Naive thymus-derived CD4-positive, alpha-beta T cell (primary cell): Measurements from ENCODE around the gene ATF7. TPM values are rescaled to one million over a fixed set of nuclear protein-coding genes. Genes with fewer than 3 reads are reported as not detected.

Source experiments
- ATAC-seq: fragments of 150-1000 bp; cut with Tn5 transposase; 2 replicates; pipeline ENCODE4 v1.10.0; 2021; ENCODE audit warnings: mild to moderate bottlenecking, moderate library complexity
- CTCF ChIA-PET: fragments of 350-600 bp; sonication (Branson Sonifier 250); formaldehyde crosslinking; loops from one replicate; lab custom pipeline; 2021; ENCODE audit warnings: antibody characterized with exemption; lab: Charles Lee
- POLR2A ChIA-PET: fragments of 350-600 bp; sonication (Branson Sonifier 250); formaldehyde crosslinking; loops from one replicate; lab custom pipeline; 2021; ENCODE audit warnings: antibody characterized with exemption, inconsistent platforms; lab: Charles Lee
- DNase-seq, 9 donors: peaks; one replicate each; pipeline versions ENCODE4 v3.0.0 to v3.0.0-alpha.2; 2020 to 2022; ENCODE audit warnings: mixed read lengths in 1 of 9
- H3K27ac ChIP-seq: one replicate; pipeline ENCODE4 v1.7.0; 2013; ENCODE audit warnings: mild to moderate bottlenecking, low read depth, low read length, moderate library complexity
- H3K27me3 ChIP-seq, 2 donors: one replicate each; pipeline ENCODE4 v1.7.0; 2013; ENCODE audit warnings: low read length in 2 of 2, mild to moderate bottlenecking in 2 of 2, moderate library complexity in 2 of 2; ENCODE audit not compliant: control insufficient read depth in 2 of 2, insufficient read depth in 2 of 2
- H3K36me3 ChIP-seq, 3 experiments: 1 replicate in 2 of 3; 2 replicates in 1 of 3; pipeline ENCODE4 v1.7.0; 2013; ENCODE audit warnings: low read length in 3 of 3, mild to moderate bottlenecking in 3 of 3, moderate library complexity in 1 of 3; ENCODE audit not compliant: insufficient read depth in 3 of 3, control insufficient read depth in 2 of 3
- H3K4me1 ChIP-seq, 2 donors: one replicate each; pipeline ENCODE4 v1.7.0; 2013; ENCODE audit warnings: low read length in 2 of 2, mild to moderate bottlenecking in 2 of 2, moderate library complexity in 1 of 2; ENCODE audit not compliant: control insufficient read depth in 2 of 2, insufficient read depth in 2 of 2
- H3K4me3 ChIP-seq: 2 replicates; pipeline ENCODE4 v1.7.0; 2013; ENCODE audit warnings: mild to moderate bottlenecking, low read length
- H3K9me3 ChIP-seq, 3 experiments: 1 replicate in 2 of 3; 2 replicates in 1 of 3; pipeline ENCODE4 v1.7.0; 2013; ENCODE audit warnings: low read length in 3 of 3; ENCODE audit not compliant: control insufficient read depth in 2 of 3
- H3K27ac Mint-ChIP-seq, 9 donors: one replicate each; pipeline ENCODE4 v1.8.0; 2020 to 2022; ENCODE audit warnings: mixed read lengths in 9 of 9, mild to moderate bottlenecking in 8 of 9, moderate library complexity in 5 of 9, inconsistent platforms in 2 of 9
- H3K27me3 Mint-ChIP-seq, 5 donors: one replicate each; pipeline ENCODE4 v1.8.0; 2021 to 2022; ENCODE audit warnings: mixed read lengths in 5 of 5, mild to moderate bottlenecking in 1 of 5
- H3K36me3 Mint-ChIP-seq, 5 donors: one replicate each; pipeline ENCODE4 v1.8.0; 2020 to 2022; ENCODE audit warnings: mixed read lengths in 5 of 5, mild to moderate bottlenecking in 3 of 5, inconsistent platforms in 1 of 5
- H3K4me1 Mint-ChIP-seq, 7 donors: one replicate each; pipeline ENCODE4 v1.8.0; 2020 to 2022; ENCODE audit warnings: mixed read lengths in 7 of 7, mild to moderate bottlenecking in 3 of 7, inconsistent platforms in 1 of 7
- H3K4me3 Mint-ChIP-seq, 10 donors: one replicate each; pipeline ENCODE4 v1.8.0; 2020 to 2022; ENCODE audit warnings: mild to moderate bottlenecking in 10 of 10, mixed read lengths in 10 of 10, moderate library complexity in 6 of 10, inconsistent platforms in 2 of 10
- H3K9me3 Mint-ChIP-seq, 11 donors: one replicate each; pipeline ENCODE4 v1.8.0; 2020 to 2022; ENCODE audit warnings: mixed read lengths in 11 of 11, mild to moderate bottlenecking in 4 of 11, inconsistent platforms in 1 of 11, moderate library complexity in 1 of 11
- intact Hi-C, 2 donors: fragments of 100-400 bp; cut with micrococcal nuclease; formaldehyde crosslinking; loops; one replicate each; pipeline ENCODE4 v1.15.1; 2023
- polyA plus RNA-seq, 2 donors: library from polyadenylated mRNA; unstranded; fragments of 300-500 nt; fragmentation: Illumina TruSeq; gene quantifications; one replicate each; pipeline ENCODE4 v1.2.3, GENCODE V29; 2021
- total RNA-seq, 6 experiments: library from RNA in 5 of 6; stranded (reverse) in 5 of 6; gene quantifications; 1 replicate in 5 of 6; 2 replicates in 1 of 6; pipeline ENCODE4 v1.2.3 and lab custom pipeline; 2021 to 2026

ATF7 gene
- total and polyA plus RNA-seq, 7 experiments from 2014 or later: 14.5 to 39.5 (median 29.7) TPM

DNA sequence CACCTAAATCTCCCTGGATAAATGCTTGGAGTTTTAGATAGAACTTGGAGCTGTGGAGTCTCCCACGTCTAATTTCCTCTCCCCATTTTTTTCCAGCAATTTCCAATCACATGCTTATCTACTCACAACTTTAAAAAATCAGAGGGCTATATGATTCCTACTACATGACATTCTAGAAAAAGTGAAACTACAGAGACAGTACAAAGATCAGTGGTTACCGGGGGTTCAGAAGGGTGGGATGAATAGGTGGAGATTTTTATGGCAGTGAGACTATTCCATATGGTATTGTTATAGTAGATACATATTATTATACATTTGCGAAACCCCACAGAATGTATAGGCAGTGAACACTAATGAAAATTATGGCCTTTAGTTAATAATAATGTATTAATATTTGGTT, 35.5 kb downstream of the ATF7 start:
- DNase-seq (no peak), ATAC-seq (no peak)
- Mint-ChIP-seq H3K27me3 (no peaks in the 10 kb centered on the region), H3K27ac (no peak overlapping the region), H3K4me1 (peaks cover 15 to 68% (median 49%) of the 10 kb centered on the region in 7 donors), H3K9me3 (peaks cover 0 to 1% (median 0%) of the 10 kb centered on the region in 11 donors), H3K4me3 (peak overlapping the region in 1 of 10 donors; percentile 38), H3K36me3 (peaks cover 0 to 26% (median 3%) of the 10 kb centered on the region in 5 donors)
- H3K4me1 ChIP-seq: peaks cover 0 to 5% of the 10 kb centered on the region in 2 donors
- CTCF ChIA-PET: no interaction called here
- peaks cover 0 to 2% (median 0%) of the 10 kb centered on the region in 3 experiments for H3K36me3 ChIP-seq
- no peaks in the 10 kb centered on the region for H3K27me3 ChIP-seq
- POLR2A ChIA-PET: interaction anchor here (0.7 kb wide), 1 partner anchor 14 kb away, joined by 4 read pairs; no protein-coding TSS in a partner anchor
- H3K9me3 ChIP-seq: no peaks in the 10 kb centered on the region
- H3K27ac ChIP-seq: no peak overlapping the region
- no peak overlapping the region for H3K4me3 ChIP-seq
- intact Hi-C loops: no loop called here

DNA sequence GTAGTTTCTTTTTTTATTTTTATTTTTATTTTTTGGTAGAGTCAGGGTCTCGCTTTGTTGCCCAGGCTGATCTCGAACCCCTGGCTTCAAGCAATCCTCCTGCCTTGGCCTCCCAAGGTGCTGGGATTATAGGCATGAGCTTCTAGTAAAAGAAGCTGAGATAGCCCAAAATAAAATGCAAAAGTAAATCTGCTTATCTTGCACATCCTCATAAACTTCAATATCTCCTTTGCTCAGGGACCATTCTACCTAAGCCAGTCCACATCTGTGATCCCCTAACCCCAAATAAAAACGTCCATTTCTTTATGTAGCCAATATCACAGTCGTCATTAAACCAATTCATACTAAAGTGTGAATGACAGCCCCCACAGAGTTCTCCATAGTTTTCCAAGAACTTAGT, 36.3 kb downstream of the ATF7 start:
- peaks cover 0 to 1% (median 0%) of the 10 kb centered on the region in 11 donors for H3K9me3 Mint-ChIP-seq

DNA sequence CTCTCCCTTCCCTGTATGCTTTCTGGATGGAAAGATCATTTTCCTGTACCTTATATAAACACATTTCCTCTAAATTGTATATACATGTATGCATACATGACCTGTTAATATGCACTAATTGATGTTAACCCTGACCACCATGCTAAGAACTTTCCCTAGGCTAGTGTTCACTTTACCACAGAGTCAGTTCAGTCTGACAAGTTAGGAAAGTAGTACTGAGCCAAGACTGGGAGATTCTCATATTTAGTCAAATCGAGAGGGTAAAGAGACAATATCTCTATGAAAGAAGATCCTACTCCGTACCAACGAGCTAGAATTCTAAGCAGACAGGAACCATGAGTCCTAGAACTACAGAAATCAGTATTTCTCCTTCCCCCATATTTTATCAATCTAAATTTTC, 36.8 kb downstream of the ATF7 start:
- DNase-seq: no peak
- POLR2A ChIA-PET: no interaction called here
- Mint-ChIP-seq H3K36me3 (peaks cover 0 to 29% (median 7%) of the 10 kb centered on the region in 5 donors), H3K27ac (peak overlapping the region in 1 of 9 donors; percentile 11), H3K4me1 (peaks cover 10 to 72% (median 47%) of the 10 kb centered on the region in 7 donors), H3K9me3 (peaks cover 0 to 1% (median 0%) of the 10 kb centered on the region in 11 donors), H3K4me3 (no peak overlapping the region), H3K27me3 (no peaks in the 10 kb centered on the region)
- intact Hi-C loops: no loop called here
- ATAC-seq: no peak
- H3K4me1 ChIP-seq: peaks cover 0 to 5% of the 10 kb centered on the region in 2 donors
- no peak overlapping the region for H3K4me3 ChIP-seq
- H3K9me3 ChIP-seq: no peaks in the 10 kb centered on the region
- H3K27me3 ChIP-seq: no peaks in the 10 kb centered on the region
- peaks cover 0 to 4% (median 0%) of the 10 kb centered on the region in 3 experiments for H3K36me3 ChIP-seq
- CTCF ChIA-PET: interaction anchor here (0.5 kb wide), 1 partner anchor 116 kb away, joined by 5 read pairs; no protein-coding TSS in a partner anchor
- H3K27ac ChIP-seq: no peak overlapping the region

More for the DNA sequence above, 36.3 kb downstream of the ATF7 start:
- ChIA-PET CTCF (interaction anchor here (0.5 kb wide), 1 partner anchor 115 kb away, joined by 5 read pairs; no protein-coding TSS in a partner anchor), POLR2A (interaction anchor here (0.6 kb wide), 1 partner anchor 909 kb away, joined by 3 read pairs; no protein-coding TSS in a partner anchor)
- Mint-ChIP-seq H3K27me3 (no peaks in the 10 kb centered on the region), H3K4me3 (no peak overlapping the region), H3K36me3 (peaks cover 0 to 26% (median 3%) of the 10 kb centered on the region in 5 donors), H3K4me1 (peaks cover 10 to 68% (median 47%) of the 10 kb centered on the region in 7 donors), H3K27ac (no peak overlapping the region)
- no peak overlapping the region for H3K4me3 ChIP-seq
- H3K9me3 ChIP-seq: no peaks in the 10 kb centered on the region
- intact Hi-C loops: no loop called here
- no peak overlapping the region for H3K27ac ChIP-seq
- peaks cover 0 to 5% of the 10 kb centered on the region in 2 donors for H3K4me1 ChIP-seq
- DNase-seq: no peak
- no peak for ATAC-seq
- H3K36me3 ChIP-seq: peaks cover 0 to 4% (median 0%) of the 10 kb centered on the region in 3 experiments
- no peaks in the 10 kb centered on the region for H3K27me3 ChIP-seq

DNA sequence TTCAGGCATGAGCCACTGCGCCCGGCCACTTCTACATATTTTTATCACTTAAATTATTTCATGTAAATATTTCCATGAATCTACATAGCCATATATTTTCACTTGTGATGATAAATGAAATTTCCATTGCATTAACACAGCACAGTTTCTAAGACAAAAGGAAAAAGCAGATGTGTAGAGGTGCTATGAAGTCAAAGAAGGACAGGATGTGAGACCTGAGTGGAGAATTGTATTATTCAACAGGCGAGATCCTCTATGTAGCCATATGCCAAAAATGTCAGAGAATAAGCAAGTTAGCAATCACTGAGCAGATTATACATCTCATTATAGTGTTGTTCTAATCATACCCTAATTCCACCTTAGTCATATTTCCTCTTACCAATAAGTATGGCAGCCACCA, 38.1 kb downstream of the ATF7 start:
- peaks cover 0 to 25% (median 9%) of the 10 kb centered on the region in 5 donors for H3K36me3 Mint-ChIP-seq
- ChIA-PET POLR2A (no interaction called here), CTCF (no interaction called here)
- H3K27me3 Mint-ChIP-seq: no peaks in the 10 kb centered on the region
- Histone ChIP-seq H3K36me3 (peaks cover 0 to 4% (median 0%) of the 10 kb centered on the region in 3 experiments), H3K27me3 (no peaks in the 10 kb centered on the region), H3K9me3 (no peaks in the 10 kb centered on the region), H3K27ac (no peak overlapping the region), H3K4me1 (peaks cover 0 to 5% of the 10 kb centered on the region in 2 donors), H3K4me3 (no peak overlapping the region)
- DNase-seq (no peak), ATAC-seq (no peak)
- H3K4me3 Mint-ChIP-seq: no peak overlapping the region
- peaks cover 10 to 63% (median 43%) of the 10 kb centered on the region in 7 donors for H3K4me1 Mint-ChIP-seq
- H3K27ac Mint-ChIP-seq: no peak overlapping the region
- intact Hi-C loops: no loop called here
- H3K9me3 Mint-ChIP-seq: peaks cover 0 to 1% (median 0%) of the 10 kb centered on the region in 11 donors

DNA sequence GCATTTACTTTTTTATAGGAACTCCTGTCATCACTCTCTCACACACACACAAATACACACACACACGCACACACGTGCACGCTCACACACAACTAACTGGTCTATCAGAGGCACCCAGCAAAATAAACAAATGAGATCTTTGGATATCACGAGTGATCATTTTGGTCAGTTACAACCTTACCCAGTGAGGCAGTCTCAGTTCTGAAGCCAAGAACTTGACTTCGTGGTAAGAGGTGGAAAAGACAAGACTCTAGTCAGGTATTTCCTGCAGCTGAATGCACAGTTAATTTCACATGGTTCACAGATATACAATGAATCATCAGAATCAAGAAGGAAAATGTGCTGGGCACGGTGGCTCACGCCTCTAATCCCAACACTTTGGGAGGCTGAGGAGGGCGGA, 39.4 kb downstream of the ATF7 start:
- Histone ChIP-seq H3K4me1 (peaks cover 0 to 5% of the 10 kb centered on the region in 2 donors), H3K4me3 (no peak overlapping the region), H3K27ac (no peak overlapping the region), H3K27me3 (no peaks in the 10 kb centered on the region), H3K36me3 (peaks cover 0 to 4% (median 0%) of the 10 kb centered on the region in 3 experiments), H3K9me3 (no peaks in the 10 kb centered on the region)
- H3K27me3 Mint-ChIP-seq: no peaks in the 10 kb centered on the region
- peak overlapping the region in 1 of 9 donors; percentile 28 for H3K27ac Mint-ChIP-seq
- intact Hi-C loops: no loop called here
- H3K4me3 Mint-ChIP-seq: no peak overlapping the region
- H3K36me3 Mint-ChIP-seq: peaks cover 0 to 29% (median 9%) of the 10 kb centered on the region in 5 donors
- peaks cover 0 to 1% (median 0%) of the 10 kb centered on the region in 11 donors for H3K9me3 Mint-ChIP-seq
- POLR2A ChIA-PET: no interaction called here
- DNase-seq (no peak), ATAC-seq (no peak)
- H3K4me1 Mint-ChIP-seq: peaks cover 7 to 51% (median 33%) of the 10 kb centered on the region in 7 donors
- CTCF ChIA-PET: no interaction called here

DNA sequence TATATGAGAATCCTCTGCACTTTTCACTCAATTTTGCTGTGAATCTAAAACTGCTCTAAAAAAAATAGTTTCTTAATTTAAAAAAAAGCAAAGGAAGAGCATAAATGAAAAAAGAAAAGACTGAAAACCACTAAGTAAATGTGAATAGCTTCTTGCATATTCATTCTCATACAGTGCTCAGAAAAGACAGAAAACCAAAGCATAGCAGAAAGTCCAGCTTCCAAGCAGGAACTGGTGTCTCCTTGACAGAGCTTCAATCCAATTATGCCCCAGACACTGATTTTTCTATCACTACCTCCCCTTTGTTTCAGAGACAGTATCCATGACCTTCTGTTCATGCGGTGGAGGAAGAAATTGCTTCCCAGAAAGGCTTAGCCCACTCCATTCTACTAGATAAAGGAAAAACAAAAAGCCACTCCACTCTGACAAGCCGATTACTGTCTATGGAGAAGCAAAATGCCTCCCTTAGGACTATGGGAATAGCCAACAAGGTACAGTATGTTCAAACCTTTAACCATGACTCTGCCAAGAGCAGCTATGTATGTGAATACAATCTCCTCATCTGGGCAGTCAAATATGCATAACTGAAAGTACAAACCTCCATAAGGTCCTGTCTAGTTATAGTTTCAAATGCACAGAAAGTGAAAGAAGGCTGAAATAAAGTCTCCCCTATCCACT, 40.6 kb downstream of the ATF7 start:
- ATAC-seq (no peak), DNase-seq (no peak)
- POLR2A ChIA-PET: interaction anchor here (0.7 kb wide), 1 partner anchor 8 kb away, joined by 3 read pairs; no protein-coding TSS in a partner anchor
- no peak overlapping the region for H3K27ac Mint-ChIP-seq
- peaks cover 0 to 4% (median 0%) of the 10 kb centered on the region in 3 experiments for H3K36me3 ChIP-seq
- peaks cover 0 to 2% of the 10 kb centered on the region in 2 donors for H3K4me1 ChIP-seq
- no peaks in the 10 kb centered on the region for H3K27me3 ChIP-seq
- intact Hi-C loops: no loop called here
- peaks cover 0 to 34% (median 9%) of the 10 kb centered on the region in 5 donors for H3K36me3 Mint-ChIP-seq
- no peak overlapping the region for H3K4me3 ChIP-seq
- H3K4me3 Mint-ChIP-seq: no peak overlapping the region
- H3K4me1 Mint-ChIP-seq: peaks cover 5 to 46% (median 25%) of the 10 kb centered on the region in 7 donors
- H3K27ac ChIP-seq: no peak overlapping the region
- H3K9me3 Mint-ChIP-seq: peaks cover 0 to 1% (median 0%) of the 10 kb centered on the region in 11 donors
- no peaks in the 10 kb centered on the region for H3K27me3 Mint-ChIP-seq
- CTCF ChIA-PET: interaction anchor here (1.0 kb wide), 1 partner anchor 93 kb away, joined by 3 read pairs; no protein-coding TSS in a partner anchor
- H3K9me3 ChIP-seq: no peaks in the 10 kb centered on the region
